ENCODE data around the gene TDP1.

The TDP1 gene

GRCh38 chr14:89947344-89947743 is 8.4 kb upstream of the TDP1 start:
- no peak for DNase-seq

DNA sequence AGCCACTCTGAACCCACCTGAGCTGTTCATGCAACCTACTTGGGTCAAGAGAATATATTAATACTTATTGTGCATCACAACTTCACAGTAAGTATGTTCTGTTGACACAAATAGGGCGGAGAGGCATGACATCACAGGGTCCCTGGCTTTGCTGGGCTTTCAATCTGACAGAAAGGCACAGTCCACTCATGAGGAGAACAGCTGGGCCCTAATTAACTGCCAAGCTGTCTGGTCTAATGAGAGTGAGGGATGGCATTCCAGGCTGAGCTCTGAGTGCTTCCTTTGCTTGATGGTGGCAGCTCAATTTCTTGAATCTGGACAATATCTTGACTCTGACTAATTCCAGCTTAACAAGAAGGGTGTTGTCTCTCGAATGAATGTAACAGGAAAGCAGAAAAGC is 3.2 kb upstream of the TDP1 start:
- DNase-seq: peak; percentile 41

- DNase-seq: no peak
Measured at GRCh38 chr14:89953602-89954001, 2.1 kb upstream of the TDP1 start.

GRCh38 chr14:89954070-89955021 is 1.4 kb upstream of the TDP1 start, which contains the start of gene EFCAB11:
Gene EFCAB11, minus strand, starts transcription at chr14:89954730. Its CDS starts 70 bp downstream, at chr14:89954660.
- peak; percentile 99 for DNase-seq

GRCh38 chr14:89955022-89955744 is 544 bp upstream of the TDP1 start:
- DNase-seq: no peak

DNA sequence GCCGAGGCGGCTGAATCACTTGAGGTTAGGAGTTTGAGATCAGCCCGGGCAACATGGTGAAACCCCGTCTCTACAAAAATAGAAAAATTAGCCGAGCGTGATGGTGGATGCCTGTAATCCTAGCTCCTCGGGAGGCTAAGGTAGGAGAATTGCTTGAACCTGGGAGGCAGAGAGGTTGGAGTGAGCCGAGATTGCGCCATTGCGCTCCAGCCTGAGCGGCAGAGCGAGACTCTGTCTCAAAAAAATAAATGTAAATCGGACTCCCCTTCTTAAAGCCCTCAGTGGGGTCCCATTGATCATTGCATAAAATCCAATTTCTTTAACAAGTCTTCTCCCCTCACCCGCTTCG is 908 bp downstream of the TDP1 start:
- no peak for DNase-seq

- DNase-seq: no peak
Measured at GRCh38 chr14:89957376-89957775, 1.6 kb downstream of the TDP1 start.

- DNase-seq: no peak
Measured at GRCh38 chr14:89957791-89958190, 2.1 kb downstream of the TDP1 start.

- DNase-seq: no peak
Measured at GRCh38 chr14:89958966-89959365, 3.2 kb downstream of the TDP1 start.

DNA sequence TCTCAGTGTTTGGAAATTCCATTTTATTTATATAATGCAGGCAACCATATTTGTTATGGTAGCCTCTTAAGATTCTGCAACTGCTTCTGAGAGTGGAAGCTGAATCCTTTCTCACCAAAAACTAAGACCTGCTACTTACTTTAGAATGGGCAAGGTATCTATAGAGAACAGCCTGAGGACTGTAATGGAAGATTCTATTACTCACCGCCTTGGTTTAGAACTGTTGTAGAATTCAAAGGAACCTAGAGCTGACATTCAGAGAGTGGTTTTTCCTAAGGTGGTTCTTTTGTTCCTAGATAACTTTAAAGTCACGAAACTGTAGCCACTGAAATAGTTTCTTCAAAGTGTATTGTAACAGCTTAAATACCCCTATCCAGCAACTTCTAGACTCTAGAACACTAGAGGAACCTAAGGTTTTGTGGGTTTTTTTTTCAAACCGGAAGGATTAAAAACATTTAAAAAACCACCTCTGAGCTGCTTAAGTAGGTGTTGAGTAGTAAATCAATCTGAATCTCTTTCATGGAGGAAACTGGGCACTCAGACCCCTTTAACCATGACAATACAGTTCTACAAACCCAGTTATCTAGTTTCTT is 4.2 kb downstream of the TDP1 start:
- DNase-seq: no peak

GRCh38 chr14:89960914-89961313 is 5.2 kb downstream of the TDP1 start:
- no peak for DNase-seq

- no peak for DNase-seq
Measured at GRCh38 chr14:89963288-89963978, 7.7 kb downstream of the TDP1 start.

DNA sequence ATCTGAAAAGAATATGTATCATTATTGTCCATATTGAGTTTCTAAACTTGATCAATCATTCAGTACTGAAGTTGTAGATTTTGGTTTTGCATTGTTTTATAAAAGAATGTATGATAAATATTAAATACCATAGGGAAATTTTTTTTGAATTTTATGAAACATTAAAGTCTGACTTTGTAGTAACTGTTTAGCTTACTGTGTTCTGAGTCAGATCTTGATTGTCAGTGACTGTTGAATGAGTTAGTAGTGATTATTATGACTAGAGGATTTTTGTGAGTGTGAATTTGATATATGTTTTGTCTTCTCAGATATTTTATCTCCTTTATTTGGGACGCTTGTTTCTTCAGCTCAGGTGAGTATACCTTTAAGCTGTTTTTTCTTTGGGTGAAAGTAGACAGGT is 10.1 kb downstream of the TDP1 start:
- DNase-seq: no peak

- no peak for DNase-seq
Measured at GRCh38 chr14:89973234-89973823, 17.6 kb downstream of the TDP1 start.

DNA sequence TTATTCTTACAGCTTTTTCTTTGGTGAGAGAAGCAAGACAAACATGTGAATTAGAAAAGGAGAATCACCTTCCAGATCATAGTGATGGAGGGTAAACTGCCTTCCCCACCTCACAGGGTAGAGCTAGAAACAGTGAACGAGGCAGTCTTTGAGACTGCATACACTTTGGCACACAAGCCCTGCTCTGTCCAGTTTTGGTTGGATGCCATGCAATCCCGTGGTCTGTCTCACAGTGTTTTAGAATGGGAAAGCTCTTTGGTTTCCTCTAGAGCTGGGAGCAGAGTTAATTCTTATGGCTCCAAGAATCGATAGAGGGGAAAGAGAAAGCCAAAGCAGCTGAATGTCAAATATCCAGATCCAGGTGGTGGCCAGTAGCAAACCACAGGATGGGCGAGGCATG is 21.9 kb downstream of the TDP1 start:
- DNase-seq: no peak

GRCh38 chr14:89978656-89979055 is 22.9 kb downstream of the TDP1 start:
- no peak for DNase-seq

DNA sequence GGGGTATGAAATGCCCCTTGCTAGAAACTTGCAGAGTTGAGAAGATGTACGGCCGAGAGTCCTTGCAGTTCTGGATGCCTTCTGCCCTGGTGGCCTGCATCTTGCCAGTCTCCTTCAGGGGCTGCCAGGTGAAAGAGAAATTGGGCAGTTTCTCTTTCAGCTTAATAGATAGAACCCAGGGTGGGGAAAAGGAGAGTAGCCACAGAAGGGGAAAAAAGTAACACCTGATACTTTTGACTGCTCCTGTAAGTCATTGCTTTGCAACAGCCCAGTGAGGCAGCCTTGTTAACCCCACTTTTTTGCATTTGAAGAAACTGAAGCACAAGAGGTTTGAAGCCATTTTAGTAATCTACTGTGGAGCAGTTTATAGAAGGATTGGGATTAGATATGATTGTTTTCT is 27.6 kb downstream of the TDP1 start:
- no peak for DNase-seq

DNA sequence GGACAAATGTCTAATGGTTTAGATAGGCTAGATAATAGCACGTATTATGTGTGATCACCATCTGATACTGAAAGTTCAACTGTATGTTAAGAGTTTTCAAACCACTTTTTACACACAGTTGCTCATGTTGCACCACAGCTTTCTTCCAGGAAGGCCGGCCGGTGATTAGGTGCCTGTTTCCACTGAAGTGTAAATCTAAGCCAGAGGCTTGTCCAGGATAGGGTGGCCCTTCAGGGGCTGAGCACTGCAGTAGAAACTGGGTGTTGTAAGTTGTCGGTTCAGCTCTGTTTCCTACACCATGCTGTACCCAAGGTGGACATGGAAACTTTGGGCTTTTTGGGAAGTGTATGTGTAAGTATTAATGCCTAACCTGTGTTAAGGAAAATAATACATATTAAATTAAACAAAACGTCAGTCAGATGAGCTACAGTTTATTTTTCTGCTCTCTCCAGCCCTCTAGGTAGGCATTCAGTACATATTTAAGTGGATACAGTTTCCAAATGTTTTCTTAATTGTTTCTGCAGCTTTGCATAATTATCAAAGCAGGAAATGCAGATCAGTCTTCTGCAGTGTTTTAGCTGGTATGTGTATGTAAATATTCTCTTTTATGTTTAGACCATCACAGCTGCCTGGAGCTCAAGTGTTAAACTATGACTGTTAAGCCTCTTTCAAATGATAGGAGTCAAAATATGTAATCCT is 30.9 kb downstream of the TDP1 start:
- no peak for DNase-seq

DNA sequence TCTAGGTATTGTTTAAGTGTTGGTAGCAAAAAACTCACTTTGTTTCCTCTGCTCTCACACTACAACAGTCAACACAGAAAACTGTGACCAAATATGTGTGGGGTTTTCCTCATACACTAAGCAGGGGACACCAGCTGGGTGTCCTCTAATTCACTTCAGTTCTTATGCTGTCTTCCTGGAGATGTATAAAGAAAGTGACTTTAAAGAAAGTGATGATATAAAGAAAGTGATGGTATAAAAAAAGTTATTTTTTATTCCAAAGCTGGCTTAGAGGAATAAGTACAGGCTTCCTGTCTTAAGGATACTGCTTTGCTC is 31.4 kb downstream of the TDP1 start:
- no peak for DNase-seq

DNA sequence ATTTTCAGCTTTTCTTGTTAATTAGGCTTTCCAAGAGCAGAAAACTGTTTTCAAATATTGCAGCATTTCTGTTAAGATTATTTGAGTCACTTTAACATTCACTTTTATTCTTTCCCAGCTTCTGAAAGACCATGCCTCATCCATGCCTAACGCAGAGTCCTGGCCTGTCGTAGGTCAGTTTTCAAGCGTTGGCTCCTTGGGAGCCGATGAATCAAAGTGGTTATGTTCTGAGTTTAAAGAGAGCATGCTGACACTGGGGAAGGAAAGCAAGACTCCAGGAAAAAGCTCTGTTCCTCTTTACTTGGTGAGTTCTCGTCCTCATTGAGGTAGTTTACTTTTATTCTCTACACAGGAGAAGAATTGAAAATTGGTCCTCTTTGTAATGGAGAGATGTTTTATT is 33.1 kb downstream of the TDP1 start:
- DNase-seq: no peak

GRCh38 chr14:89990218-89990617 is 34.5 kb downstream of the TDP1 start:
- DNase-seq: no peak

- DNase-seq: no peak
Measured at GRCh38 chr14:89990623-89991275, 35.0 kb downstream of the TDP1 start.

Data from DMS 273 treated with DMSO at 0.1 percent for 48 hours (cell line).